ENCODE measurements around the gene IFI35.
A peak's percentile ranks its signal among the peaks of the same experiment; 100 is the strongest.

DNA sequence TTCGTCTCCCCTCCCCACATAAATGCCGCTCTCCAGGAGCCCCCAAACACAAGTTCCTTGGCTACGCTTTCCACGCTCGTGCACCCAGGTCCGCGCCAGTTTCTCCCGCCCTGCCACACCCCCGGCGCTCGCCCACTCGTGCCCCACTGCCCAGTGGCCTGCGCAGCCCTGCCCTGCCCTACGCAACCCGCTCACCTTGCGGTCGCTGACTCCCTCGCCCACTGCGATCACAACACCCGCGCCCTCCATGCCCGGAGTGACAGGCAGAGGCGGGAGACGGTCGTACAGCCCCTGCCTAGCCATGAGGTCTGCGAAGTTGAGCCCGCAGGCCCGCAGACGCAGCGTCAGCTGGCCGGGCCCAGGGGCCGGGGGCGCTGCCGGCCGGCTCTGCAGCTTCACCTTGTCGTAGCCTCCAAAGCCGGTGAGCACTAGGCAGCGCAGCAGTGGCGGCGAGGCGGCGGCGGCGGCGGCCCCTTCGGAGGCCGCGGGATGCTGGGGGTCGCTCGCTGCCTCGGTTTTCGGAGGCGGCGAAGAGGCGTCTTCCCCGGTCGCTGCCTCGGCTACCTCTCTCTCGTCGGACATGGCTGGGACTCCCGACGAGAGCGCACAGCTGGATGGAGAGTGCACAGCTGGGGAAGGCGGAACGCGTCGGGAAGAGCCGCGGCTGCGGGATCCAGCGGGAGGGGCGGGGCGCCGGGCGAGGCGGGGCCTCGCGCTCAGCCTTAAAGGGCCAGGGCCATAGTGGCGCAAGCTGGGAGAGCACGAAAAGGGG lies 15.3 kb downstream of the IFI35 start, which contains the start of gene VAT1:
- TF ChIP-seq, protein P1, sequence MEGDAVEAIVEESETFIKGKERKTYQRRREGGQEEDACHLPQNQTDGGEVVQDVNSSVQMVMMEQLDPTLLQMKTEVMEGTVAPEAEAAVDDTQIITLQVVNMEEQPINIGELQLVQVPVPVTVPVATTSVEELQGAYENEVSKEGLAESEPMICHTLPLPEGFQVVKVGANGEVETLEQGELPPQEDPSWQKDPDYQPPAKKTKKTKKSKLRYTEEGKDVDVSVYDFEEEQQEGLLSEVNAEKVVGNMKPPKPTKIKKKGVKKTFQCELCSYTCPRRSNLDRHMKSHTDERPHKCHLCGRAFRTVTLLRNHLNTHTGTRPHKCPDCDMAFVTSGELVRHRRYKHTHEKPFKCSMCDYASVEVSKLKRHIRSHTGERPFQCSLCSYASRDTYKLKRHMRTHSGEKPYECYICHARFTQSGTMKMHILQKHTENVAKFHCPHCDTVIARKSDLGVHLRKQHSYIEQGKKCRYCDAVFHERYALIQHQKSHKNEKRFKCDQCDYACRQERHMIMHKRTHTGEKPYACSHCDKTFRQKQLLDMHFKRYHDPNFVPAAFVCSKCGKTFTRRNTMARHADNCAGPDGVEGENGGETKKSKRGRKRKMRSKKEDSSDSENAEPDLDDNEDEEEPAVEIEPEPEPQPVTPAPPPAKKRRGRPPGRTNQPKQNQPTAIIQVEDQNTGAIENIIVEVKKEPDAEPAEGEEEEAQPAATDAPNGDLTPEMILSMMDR (IDR thresholded peaks at IDR 0.05) = peak in 2 of 5 experiments; percentile 25 to 37
- TF ChIP-seq EP300 (IDR thresholded peaks at IDR 0.05) (peak in 1 of 2 donors; percentile 94), POLR2A (IDR thresholded peaks at IDR 0.05) (peak; percentile 57 to 74)
